ENCODE measurements around the gene DQX1.
A peak's percentile ranks its signal among the peaks of the same experiment; 100 is the strongest.

DQX1 gene

DNA sequence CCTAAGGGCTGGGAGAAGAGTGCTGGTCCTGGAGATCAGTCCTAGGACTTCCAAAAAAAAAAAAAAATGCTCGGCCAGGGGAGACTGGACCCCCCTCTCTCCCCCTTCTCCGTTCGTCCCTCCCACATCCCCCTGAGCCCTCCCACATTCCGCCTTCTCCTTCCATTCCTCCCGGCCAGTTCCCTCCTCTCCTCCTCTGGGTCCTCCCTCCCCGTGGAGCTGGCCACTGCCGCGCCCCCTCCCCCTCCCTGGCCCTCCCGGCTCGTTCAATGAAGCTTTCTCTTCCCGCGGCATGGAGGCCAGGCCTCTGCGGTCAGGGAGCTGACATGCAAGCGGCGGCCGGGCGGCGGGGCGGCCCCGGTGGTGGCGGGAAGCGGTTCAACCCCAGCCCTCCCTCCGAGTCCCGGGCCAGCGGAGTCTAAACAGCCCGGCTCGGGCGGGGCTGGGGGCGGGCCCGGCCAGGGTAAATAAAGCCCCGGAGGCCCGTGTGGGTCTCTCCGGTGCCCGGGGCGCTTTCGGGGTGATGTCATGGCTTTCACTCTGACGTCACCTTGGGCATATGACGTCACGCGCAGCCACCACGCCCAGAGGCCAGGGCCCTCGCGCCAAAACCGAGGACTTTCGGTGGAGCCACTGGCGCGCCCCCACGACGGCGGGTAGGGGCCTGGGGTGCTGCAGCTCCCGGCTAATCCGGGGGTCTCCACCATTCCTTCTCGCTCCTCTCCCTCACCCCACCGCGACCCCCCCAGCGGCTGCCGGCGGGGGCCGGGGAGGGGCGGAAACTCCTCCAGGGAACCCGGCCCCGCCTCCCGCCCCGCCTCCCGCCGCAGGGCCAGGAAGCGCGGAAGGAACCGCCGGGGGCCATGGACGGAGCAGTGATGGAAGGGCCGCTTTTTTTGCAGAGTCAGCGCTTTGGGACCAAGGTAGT is 28.1 kb upstream of the DQX1 start, which contains the start of the genes DOK1 and LOXL3:
Gene DOK1, plus strand, starts transcription at position 829 of the 928 bp plus-strand sequence. Its CDS starts 35 bp downstream, at position 864.
Gene LOXL3, minus strand, starts transcription at position 51 of the 928 bp plus-strand sequence. CDS start 1,308 bp downstream, outside the sequence.
- peak; percentile 89 for DNase-seq (ENCODE audit: low read depth)

DNA sequence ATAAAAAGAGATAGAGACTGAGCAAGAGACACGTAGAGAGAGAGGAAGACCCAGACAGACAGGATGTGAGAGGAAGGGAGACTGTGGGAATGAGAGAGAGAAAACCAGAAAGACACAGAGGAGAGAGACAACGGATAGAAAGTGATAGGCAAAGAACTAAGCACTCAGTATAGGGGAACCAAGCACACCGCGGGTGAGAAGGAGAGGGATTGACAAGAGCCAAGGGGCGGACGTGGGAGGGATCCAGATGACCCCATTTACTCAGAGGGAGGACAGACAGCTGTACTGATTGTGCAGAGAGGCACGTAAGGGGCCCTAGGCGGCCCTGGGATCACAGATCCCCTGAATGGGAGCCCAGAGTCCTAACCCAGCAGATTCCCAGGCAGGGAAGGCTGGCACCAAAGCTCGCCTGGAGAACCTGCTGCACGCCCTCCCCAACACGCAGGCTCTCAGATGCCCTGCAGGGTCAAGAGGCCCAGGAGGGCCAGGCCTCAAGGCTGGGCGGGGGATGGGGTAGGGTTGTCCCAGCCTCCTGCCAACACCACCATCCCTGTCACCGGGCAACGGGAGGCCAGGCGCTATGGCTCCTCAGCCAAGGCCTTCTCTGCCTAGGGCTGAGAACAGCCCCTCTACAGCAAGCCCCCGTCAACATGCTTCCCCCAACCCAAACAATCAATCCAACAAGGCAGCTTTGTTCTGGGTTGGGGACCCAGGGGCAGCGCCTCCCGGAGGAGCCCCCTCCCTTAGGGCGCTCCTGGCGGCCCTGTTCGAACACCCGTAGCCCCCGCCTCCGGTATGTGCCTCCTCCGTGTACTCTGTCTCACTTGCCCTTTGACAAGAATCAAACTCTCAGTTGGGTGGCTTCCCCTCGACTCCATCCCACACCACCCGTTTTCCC is 27.1 kb upstream of the DQX1 start:
- no peak for DNase-seq (ENCODE audit: low read depth)

DNA sequence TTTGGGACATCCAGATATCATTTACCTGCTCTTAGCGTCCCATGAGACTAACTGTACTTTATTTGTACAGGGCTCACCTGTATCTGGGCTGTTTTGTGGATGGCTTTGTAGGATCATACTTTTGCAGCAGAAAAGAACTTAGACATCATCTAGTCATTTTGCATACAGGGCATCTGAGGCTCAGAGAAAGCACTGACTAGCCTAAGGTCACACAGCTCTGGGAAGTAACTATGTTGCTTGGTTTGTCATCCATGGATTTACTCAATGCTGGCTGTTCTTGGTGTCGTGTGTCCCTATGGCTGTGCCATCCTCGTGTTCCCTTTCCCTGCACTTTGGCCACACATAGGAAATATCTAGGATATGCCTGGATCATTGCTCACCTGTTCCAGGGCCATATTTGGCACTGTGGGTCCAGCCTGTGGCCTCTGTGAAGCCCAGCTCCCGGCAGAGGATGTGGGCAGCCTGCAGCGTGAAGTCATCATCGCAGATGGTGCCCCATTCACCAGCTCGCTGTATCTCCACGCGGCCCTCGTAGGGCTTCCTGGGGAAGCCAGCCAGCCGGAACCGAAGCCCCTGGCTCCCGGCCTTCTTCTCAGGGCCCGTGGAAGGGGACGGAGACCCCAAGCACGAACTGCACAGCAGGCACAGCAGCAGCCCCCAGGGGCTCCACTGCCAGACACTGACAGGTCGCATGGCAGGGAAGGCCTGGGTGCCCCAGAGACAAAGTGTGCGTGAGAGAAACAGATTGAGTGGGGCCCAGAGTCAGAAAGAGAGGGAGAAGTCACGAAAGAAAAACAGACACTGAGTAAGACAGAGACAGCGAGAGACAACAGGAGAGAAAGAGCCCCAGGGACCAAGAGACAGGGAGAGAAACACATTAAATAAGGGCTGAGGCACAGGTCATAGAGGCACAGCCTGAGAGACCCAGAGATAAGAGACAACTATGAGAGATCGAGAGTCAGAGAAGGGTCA is 26.2 kb upstream of the DQX1 start:
- DNase-seq (ENCODE audit: low read depth): no peak

DNA sequence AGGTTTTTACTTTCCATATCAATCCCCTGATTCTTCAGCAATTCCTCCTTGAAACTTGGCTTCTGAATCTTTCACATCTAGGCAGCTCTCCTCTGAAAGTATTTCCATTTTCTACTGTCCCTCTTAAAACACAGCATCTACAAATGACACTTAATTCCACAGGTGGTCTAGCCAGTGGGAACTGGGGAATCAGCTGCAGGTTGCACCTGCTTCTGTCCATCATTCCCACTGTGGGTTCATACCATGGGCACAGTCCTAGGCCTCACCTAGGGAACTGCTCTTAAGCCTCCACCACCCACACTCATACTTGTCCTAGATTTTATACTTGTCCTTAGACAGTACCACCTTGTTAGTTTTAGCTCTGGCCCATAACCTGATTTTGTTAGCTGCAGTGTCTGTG is 25.5 kb upstream of the DQX1 start:
- DNase-seq (ENCODE audit: low read depth): no peak

DNA sequence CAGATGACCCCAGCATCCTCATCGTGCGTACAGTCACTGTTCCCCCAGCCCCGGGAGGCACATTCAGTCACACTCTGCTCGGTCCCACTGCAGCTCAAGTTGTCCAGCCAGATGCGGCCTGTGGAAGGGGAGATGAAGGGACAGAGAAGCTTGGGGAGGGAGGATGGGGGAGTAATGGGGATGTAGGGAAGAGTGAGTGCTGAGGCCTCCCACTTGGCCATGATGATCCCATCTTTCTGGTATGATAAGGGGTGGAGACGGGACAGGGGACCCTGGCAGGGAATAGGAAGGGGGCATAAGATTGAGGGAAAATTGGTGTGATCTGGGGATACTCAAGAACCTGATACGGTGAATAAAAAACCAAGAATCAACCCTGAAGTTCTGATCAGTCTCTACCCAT is 24.2 kb upstream of the DQX1 start:
- no peak for DNase-seq (ENCODE audit: low read depth)

DNA sequence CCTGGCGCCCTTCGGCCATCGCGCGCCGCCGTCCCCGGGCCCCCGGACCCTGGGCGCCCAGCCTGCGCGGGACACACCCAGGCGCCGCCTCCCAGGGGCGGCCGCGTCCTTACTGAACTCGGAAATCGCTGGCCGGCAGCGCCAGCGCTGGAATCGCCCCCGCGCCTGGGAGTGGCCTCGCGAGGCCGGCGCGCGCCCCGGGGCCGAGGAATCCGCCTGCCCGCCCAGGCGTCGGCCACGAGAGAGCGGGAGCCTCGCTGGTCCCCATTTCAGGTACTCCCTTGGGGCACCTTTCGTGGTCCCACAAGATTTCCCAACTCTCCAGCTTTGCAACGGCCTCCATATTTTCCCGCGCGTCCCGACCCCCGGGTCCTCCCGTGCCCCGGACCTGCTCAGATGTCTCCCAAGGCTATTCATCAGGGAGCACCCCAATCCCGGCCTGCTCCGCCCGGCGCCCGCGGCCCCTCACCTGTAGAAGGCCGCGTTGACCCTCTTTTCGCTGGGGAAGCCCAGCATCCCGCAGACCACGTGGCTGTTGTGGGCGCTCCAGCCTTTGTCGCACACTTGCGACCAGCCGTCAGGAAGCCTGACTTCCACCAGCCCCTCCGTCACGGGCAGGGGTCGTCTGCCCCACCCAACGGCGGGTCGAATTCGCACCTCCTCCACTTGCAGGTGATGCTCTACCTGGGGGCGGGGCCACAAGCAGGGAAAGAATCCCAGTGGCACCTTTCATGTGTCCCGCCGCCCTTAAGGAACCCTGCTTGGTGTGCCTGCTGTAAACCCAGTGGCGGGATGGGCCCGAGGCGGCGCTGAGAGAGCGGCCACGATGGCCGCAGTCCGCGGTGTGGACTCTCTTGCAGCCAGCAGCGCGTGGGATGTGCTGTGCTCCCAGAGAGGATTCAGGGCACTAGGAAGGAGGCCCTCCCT is 23.1 kb upstream of the DQX1 start:
- DNase-seq (ENCODE audit: low read depth): peak; percentile 80

DNA sequence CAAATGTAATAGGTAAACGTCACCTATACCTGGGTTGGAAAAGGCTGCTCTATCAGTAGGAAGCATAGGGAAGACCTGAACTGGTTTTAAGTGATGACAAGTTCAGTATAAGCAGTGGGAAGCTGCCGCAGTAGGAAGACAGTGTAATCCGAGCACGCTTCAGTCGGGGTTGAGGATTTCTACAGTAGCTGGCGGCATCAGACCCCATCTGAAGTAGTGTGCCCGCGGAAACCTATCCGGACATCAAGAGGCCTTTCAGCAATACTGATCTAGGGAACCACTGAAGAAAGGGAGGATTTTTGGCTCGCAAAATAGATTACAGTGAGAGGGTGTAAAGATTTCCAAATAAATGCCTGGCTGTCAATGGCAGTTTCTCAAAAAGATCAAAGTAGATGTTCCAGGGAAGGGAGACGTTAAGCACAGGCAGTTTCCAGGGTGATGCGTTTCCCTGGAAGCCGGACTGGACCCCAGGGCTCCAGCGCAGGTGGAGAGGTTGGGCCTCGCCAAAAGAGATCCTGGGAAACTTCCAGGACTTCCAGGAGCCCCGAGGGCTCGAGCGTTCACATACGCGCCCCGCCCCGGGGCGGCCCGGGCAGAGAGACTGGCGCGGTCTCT is 22.4 kb upstream of the DQX1 start:
- DNase-seq (ENCODE audit: low read depth): no peak

DNA sequence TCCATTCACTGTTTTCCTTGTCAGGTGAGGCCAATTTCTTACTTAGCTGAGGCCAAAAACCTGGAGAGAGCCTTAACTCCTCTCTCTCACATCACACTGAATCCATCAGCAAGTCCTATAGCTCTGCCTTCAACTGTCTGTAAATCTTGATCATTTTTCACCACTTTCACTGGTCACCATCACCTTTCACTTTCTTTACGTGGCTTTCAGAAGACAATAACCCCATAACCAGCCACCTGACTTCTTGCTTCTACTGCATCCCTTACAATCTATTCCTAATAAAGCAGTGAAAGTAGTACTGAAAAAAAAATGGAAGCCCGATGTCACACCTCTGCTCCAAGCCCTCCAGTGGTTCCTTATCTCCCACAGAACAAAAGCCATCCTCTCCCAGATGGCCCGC is 20.0 kb upstream of the DQX1 start:
- no peak for DNase-seq (ENCODE audit: low read depth)

DNA sequence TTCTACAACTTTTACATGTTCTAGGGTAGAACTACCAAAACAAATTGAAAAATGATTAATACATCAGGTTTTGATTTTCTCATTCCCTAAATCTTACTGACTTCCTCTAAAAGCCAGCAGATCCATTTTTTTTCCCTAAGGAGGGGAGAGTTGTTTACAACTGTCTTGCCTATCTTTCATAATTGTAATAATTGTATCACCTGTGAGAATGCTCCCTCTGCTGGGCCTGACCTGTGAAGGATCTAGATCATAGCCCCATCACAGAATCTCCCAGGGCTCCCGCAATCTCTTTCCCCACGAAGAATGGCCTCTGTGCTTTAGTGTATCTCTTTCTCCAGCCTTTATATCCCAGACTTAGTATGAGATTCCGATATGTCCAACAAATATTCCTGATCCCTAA is 18.6 kb upstream of the DQX1 start:
- peak; percentile 31 for DNase-seq (ENCODE audit: low read depth)

DNA sequence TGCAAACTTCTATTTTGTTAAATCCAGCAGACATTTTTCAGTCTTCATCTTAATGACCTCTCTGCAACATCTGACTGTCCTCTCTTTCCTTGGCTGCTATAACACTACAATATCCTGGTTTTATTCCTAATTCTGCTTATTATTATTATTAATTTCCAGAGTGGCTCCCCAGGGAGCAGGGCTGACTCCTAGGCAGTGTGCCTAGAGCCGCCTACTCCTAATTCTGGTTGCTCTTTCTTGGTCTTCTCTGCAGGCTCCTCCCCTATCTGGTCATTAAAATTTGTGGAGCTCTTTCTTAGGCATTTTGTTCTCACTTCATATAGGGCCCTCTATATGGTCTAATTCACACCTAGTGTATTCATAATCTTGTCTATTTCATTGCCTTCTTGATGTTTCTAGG is 16.9 kb upstream of the DQX1 start:
- DNase-seq (ENCODE audit: low read depth): no peak

DNA sequence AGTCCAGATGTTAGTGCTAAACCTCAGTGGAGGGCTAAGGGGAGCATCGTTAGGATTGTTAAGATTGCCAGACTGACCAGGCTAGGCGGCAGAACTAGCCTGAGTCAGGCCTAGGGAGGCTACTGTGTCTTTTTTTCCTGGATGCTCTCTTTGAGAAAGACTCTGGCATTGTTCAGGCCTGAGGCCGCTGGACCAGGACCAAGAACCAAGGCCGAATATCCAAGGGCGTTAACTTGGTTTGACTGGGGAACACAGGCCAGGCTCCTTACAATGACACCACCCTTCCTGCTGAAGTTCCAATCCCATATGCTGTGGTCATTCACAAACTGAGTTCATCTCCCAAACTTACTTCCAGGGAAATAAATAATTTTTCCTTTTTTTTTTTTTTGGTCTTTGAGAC is 14.3 kb upstream of the DQX1 start:
- no peak for DNase-seq (ENCODE audit: low read depth)

DNA sequence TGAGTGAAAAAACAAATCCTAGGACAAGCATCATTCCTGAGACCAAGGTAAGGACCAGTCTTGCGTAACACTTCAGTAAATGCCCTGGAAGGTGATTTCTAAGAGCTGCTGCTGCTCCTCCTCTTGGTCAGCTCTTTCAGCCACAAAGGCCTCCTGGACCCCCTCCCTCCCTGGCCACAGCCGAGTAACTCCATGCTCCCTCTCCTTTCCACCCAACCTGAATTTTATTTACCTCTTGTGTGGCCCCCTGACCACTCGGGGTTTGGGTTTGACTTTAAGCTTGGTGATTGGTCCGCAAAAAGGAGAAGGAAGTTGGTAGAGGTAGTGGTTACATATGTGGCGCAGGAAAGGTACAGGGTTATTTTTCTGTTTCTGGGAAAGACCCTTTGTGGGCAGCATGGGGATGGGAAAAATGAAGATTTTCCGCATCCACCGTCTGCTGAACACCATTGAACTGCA is 12.9 kb upstream of the DQX1 start:
- DNase-seq (ENCODE audit: low read depth): no peak

DNA sequence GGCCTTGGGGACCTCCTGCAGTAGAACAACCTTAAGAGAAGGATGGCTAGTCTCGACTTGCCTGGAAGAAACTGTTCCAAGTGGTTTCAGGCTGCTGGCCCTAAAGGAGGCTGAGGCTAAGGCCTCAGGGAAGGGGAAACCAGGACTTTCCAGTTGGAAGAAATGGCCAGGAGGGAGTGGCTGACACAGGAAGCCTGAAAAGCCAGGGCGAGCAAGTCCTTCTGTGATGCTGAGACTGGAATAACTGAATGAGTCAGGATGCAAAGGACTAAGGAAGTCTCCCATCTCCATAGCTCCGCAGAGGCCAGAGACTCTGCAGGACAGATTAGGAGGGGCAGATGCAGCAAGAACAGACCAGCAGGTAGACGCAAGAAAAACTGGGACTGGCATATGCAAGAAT is 11.1 kb upstream of the DQX1 start:
- DNase-seq (ENCODE audit: low read depth): no peak

DNA sequence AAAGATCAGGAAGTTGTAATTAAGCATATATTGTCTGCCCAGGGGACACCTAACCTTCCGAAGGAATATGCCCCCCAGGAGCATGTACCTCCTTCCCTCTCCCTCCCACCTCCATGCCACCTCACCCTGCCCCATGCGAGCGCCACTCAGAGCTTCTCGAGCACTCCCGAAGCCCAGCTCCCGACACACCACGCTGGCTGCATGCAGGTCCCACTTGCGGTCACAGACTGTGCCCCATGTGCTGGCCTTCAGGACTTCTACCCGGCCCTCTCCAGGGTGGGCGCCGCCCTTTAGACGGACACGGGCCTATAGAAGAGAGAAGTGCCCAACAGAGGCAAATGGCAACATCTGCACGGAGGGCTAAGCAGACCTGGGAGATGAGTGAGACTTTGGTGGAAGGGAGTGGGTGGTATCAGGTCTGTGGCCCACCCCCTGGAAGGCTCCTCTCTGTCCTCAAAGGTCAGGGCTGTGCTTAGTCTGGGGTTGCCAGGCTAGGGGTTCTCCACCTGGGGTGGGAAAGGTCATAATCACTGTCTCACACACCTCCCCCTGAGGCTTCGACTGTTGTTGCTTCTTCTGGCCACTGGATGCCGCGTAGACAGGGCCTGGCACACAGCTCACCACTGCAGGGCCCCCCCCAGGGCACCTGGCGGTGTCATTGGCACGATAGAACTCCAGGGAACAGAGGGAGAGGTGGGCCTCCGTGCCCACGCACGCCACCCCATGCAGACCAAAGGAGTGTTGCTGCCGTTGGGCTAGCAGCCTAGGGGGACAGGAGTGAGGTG is 10.3 kb upstream of the DQX1 start:
- no peak for DNase-seq (ENCODE audit: low read depth)

DNA sequence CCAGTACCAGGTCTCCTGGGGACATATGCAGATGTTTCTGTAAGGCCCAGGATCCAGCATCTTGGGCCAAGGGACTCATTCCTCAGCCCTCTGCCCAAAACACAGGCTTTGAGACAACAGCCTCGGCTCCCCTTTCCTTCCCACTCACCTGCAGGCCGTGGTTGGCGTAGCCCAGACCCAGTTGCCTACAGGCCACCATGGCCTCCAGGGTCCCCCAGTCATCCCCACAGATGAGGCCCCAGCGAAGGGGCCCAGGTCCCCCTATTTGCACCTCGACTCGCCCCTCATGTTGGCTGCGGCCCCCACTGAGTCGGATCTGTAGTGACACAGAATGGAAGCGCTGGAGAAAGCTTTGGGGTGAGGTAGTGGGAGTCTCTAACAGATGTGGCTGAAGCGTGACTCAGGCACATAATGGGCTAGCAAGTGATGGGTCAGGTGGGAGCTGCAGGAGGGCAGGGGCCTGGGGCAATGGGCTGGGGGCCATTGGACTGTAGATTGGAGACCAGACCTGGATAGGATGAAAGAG is 9.5 kb upstream of the DQX1 start:
- no peak for DNase-seq (ENCODE audit: low read depth)

DNA sequence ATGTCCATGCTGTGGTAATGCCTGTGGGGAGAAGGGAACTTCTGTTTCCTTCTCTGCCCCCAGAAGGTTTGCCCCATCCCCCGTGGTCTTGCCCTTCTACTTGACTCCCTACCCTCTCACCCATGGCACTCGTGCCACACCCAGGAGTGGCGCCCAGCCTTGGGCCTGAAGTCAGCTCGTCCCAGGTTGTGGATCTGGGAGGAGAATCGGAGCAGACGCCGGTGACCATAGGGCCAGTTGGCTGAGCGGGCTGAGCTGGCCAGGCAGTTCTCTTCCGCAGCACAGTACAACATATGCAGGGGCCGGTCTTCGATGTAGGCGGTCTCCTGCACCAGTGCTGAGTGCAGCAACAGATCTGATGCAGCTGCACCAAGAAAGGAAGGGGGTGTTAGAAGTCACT is 8.4 kb upstream of the DQX1 start:
- DNase-seq (ENCODE audit: low read depth): no peak

DNA sequence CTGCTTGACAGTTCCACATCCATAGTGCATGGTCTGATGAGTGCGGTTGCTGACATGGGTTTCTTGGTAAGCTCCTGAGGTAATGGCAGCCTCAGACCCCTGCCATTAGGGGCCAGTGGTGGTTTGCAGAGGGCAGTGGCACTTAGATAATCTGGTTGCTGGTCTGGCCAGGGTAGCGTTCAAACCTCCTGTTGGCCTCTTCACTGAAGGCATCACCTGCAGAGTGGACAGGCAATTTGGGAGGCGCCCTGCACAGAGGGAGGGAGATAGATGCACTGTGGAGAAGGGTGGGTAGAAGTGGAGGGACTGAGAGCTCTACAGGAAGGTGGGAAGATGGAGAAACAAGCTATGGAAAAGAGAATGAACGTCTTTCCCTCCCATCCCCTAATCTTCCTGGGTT is 7.4 kb upstream of the DQX1 start:
- no peak for DNase-seq (ENCODE audit: low read depth)

DNA sequence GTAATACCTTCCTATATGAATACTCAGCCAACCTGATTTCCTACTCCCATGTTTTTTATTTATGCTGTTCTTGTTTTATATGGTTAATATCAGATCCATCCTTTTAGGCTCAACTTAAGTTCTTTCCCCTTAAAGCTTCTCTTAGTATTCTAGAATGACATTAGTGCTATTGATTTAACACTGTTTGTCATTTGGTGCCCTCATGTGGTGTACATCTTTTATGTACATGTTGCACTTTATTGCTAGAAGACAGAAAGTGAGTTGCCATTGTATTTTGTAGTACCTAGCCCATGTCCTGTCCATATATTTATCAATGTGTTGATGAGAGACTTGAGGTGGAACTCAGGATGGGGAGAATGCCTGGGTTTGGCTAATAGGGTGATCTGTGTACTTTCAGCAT is 6.2 kb upstream of the DQX1 start:
- DNase-seq (ENCODE audit: low read depth): peak; percentile 69

DNA sequence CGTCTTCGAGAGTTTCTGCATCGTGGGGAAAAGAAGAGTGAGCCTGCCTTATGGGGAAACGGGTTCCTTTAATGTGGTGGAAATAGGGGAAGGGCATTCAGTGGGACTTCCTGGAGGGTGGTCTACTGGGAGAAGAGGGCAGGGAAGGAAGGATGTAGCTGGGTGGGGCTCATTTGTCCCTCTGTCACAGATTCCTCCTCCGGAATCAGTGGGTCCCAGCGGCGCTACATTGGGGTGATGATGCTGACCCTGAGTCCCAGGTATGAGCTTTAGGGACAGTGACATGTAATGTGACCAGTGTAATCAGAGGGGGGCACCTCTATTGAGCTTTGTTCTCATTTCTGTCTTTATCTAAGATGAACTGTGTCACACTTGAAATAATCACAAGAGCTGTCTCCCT is 5.6 kb upstream of the DQX1 start:
- no peak for DNase-seq (ENCODE audit: low read depth)
